Measurements from ENCODE around the gene RNF19B. TPM values are rescaled to one million over a fixed set of nuclear protein-coding genes. Genes with fewer than 3 reads are reported as not detected.

RNF19B gene
- total RNA-seq, 1 experiment from 2014 or later = 22.5 TPM

Other genes with a start within 250 kb of the RNF19B start
- gene YARS1, start 147.5 kb downstream of the RNF19B start, total RNA-seq (2021; ENCODE audit: unreplicated experiment) = 244 TPM
- gene S100PBP, start 147.2 kb downstream of the RNF19B start, total RNA-seq (2021; ENCODE audit: unreplicated experiment) = 38.2 TPM
- gene FNDC5, start 93.9 kb downstream of the RNF19B start, total RNA-seq (2021; ENCODE audit: unreplicated experiment) = not detected
- gene HPCA, start 78.3 kb downstream of the RNF19B start, total RNA-seq (2021; ENCODE audit: unreplicated experiment) = 0.15 TPM
- gene TMEM54, start 63.4 kb downstream of the RNF19B start, total RNA-seq (2021; ENCODE audit: unreplicated experiment) = 121 TPM
- gene AK2, start 72.1 kb upstream of the RNF19B start, total RNA-seq (2021; ENCODE audit: unreplicated experiment) = 233 TPM
- 7.8 TPM for gene AZIN2, start 116.3 kb upstream of the RNF19B start, total RNA-seq (2021; ENCODE audit: unreplicated experiment)
- 6.5 TPM for gene TRIM62, start 217.2 kb upstream of the RNF19B start, total RNA-seq (2021; ENCODE audit: unreplicated experiment)

Data from HCT116 (cell line).